SU-DHL-6 (cell line): Measurements from ENCODE around the gene YEATS4.

Source experiments
- EZH2phosphoT487 ChIP-seq: fragments of 200-600 bp; sonication (generic), shearing (Covaris generic); conservative IDR thresholded peaks from 2 replicates; pipeline ENCODE4 v1.6.1; 2018; ENCODE audit warnings: mild to moderate bottlenecking, antibody characterized with exemption, low read length, moderate library complexity, mixed read lengths
- TF ChIP-seq, protein P1 (sequence below): fragments of 200-600 bp; sonication (generic); IDR thresholded peaks from one replicate; pipeline ENCODE4 v1.5.1; 2017; ENCODE audit warnings: antibody characterized with exemption, mild to moderate bottlenecking, low read length, moderate library complexity; ENCODE audit not compliant: insufficient read depth, poor library complexity, severe bottlenecking

DNA sequence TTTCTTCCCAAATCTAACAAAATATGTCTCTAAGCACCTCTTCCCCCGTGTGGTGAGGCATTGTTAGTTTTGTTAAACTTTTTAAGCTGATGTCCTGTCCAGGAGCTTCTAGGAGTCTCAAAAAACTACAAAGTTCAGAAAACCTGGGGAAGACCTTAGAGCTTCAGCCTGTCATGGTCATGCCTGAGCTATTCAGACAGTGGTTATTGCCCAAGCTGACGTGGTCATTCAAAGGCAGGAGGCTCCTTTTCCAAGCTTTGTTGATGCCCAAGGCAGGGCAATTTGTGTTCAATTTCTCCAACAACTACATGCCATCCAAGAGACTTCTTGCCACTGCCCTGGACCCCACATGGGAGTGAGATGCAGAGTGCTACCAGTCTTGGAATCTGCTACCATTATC, 17.1 kb upstream of the YEATS4 start:
- TF ChIP-seq, protein P1, sequence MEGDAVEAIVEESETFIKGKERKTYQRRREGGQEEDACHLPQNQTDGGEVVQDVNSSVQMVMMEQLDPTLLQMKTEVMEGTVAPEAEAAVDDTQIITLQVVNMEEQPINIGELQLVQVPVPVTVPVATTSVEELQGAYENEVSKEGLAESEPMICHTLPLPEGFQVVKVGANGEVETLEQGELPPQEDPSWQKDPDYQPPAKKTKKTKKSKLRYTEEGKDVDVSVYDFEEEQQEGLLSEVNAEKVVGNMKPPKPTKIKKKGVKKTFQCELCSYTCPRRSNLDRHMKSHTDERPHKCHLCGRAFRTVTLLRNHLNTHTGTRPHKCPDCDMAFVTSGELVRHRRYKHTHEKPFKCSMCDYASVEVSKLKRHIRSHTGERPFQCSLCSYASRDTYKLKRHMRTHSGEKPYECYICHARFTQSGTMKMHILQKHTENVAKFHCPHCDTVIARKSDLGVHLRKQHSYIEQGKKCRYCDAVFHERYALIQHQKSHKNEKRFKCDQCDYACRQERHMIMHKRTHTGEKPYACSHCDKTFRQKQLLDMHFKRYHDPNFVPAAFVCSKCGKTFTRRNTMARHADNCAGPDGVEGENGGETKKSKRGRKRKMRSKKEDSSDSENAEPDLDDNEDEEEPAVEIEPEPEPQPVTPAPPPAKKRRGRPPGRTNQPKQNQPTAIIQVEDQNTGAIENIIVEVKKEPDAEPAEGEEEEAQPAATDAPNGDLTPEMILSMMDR: no peak
- no peak for TF ChIP-seq EZH2phosphoT487
